ENCODE results near the gene ISLR. TPM values are rescaled to one million over a fixed set of nuclear protein-coding genes. Genes with fewer than 3 reads are reported as not detected.
A peak's percentile ranks its signal among the peaks of the same experiment; 100 is the strongest.

ISLR gene
- total RNA-seq, 1 donor from 2014 or later = 59.8 TPM

DNA sequence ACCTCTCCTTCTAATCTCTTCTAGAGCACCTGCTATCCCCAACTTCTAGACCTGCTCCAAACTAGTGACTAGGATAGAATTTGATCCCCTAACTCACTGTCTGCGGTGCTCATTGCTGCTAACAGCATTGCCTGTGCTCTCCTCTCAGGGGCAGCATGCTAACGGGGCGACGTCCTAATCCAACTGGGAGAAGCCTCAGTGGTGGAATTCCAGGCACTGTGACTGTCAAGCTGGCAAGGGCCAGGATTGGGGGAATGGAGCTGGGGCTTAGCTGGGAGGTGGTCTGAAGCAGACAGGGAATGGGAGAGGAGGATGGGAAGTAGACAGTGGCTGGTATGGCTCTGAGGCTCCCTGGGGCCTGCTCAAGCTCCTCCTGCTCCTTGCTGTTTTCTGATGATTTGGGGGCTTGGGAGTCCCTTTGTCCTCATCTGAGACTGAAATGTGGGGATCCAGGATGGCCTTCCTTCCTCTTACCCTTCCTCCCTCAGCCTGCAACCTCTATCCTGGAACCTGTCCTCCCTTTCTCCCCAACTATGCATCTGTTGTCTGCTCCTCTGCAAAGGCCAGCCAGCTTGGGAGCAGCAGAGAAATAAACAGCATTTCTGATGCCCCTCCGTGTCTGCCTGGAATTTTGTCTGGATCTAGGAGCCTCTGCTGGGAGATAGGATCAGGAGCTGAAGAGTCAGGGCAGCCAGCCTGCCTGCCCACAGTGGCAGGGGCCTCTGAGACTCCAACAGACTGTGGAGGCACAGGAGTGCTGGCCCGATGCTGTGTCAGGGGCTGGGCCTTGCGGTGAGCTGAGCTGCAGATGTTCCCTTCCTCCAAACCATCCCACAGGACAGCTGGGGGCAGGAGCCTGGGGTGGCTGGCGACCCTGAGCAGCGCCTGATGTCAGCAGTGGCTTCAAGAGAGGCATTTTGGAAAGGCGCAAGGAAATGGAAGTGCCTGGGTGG is 3.0 kb downstream of the ISLR start:
- Mint-ChIP-seq H3K27ac (peak overlapping the region; percentile 76), H3K9me3 (no peaks in the 10 kb centered on the region), H3K27me3 (ENCODE audit: low read depth) (peaks cover 8% of the 10 kb centered on the region), H3K4me3 (peak overlapping the region; percentile 44), H3K36me3 (no peaks in the 10 kb centered on the region), H3K4me1 (peaks cover 51% of the 10 kb centered on the region)
- no peak for DNase-seq (ENCODE audit: low spot score in 2 of 2, unreplicated experiment in 2 of 2)
- TF ChIP-seq, protein P1, sequence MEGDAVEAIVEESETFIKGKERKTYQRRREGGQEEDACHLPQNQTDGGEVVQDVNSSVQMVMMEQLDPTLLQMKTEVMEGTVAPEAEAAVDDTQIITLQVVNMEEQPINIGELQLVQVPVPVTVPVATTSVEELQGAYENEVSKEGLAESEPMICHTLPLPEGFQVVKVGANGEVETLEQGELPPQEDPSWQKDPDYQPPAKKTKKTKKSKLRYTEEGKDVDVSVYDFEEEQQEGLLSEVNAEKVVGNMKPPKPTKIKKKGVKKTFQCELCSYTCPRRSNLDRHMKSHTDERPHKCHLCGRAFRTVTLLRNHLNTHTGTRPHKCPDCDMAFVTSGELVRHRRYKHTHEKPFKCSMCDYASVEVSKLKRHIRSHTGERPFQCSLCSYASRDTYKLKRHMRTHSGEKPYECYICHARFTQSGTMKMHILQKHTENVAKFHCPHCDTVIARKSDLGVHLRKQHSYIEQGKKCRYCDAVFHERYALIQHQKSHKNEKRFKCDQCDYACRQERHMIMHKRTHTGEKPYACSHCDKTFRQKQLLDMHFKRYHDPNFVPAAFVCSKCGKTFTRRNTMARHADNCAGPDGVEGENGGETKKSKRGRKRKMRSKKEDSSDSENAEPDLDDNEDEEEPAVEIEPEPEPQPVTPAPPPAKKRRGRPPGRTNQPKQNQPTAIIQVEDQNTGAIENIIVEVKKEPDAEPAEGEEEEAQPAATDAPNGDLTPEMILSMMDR (IDR thresholded peaks at IDR 0.05; ENCODE audit: unreplicated experiment) = no peak

DNA sequence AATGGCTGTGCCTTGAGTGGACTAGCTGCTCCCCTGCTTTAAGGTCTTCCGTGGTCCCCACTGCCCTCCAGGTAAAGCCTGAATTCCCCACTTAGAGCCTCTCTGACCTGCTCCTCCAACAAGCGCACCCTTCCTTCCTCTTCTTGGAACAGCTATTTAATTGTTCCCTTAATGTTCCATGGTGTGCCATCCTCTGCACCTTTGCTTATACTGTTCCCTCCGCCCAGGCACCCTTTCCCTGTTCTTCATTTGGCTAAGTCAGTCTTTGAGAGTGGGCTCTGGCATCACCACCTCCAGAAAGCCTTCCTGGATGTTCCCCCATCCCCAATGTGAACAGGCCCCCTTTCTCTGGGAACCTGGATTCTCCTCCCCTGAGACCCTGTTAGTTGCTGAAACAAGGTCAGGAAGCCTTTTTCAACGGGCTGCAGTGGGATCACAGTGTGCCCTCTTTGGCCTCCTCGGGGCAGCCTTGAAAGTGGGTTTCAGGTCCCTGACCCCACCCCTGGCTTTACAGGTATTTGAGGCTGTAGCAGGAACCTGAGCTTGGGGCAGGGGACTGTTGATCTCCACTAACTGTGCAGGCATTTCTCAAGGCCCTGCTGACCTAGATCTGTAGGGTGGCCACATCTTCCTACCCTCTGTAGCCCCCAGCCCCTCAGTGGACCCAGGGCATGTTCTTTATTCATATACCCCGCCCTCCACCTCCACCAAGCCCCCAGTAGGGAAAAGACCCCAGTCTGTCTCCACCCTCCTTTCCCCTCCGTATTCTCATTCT is 5.0 kb downstream of the ISLR start:
- Mint-ChIP-seq H3K36me3 (peaks cover 3% of the 10 kb centered on the region), H3K9me3 (no peaks in the 10 kb centered on the region), H3K27me3 (ENCODE audit: low read depth) (peaks cover 8% of the 10 kb centered on the region), H3K4me3 (no peak overlapping the region), H3K27ac (no peak overlapping the region), H3K4me1 (peaks cover 37% of the 10 kb centered on the region)
- TF ChIP-seq, protein P1 (IDR thresholded peaks at IDR 0.05; ENCODE audit: unreplicated experiment) = no peak
- DNase-seq (ENCODE audit: low spot score in 2 of 2, unreplicated experiment in 2 of 2) = peak in 1 of 2 experiments; percentile 9

DNA sequence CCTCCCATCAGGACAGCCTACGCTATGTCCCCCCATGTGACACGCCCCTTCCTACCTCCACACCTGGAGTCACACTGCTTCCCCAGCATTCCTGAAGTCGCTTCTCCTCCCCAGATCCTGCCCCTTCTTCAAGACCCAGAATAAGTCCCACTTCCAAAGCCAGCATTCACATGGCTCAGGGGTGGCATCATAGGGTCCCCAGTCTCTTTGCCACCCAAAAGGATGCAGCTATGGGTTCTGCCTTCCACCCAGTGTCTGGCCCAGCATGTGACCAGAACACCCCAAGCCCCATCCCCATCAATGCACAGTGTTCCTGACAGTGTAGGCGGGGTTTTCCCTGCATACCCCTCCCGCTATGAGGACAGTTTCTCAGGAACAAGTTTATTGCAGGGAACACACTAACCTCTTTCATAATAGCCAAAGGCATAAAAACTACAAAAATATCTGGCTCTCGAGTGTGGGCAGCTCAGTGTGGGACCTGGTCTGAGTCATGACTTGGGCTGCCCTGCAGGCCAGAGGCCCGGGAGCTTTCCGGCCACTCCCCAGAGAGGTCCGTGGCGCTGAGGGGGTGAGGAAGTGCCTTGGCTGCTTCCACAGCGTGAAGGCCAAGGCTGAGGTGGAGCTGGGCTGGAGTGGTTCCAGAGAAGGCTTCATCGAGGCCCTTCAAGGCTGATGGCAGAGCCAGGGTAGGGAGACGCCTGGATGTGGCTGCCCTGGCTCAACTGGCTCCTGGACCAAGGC is 5.8 kb downstream of the ISLR start:
- TF ChIP-seq, protein P1 (IDR thresholded peaks at IDR 0.05; ENCODE audit: unreplicated experiment) = no peak
- Mint-ChIP-seq H3K9me3 (no peaks in the 10 kb centered on the region), H3K4me3 (no peak overlapping the region), H3K27me3 (ENCODE audit: low read depth) (peaks cover 8% of the 10 kb centered on the region), H3K27ac (peak overlapping the region; percentile 52), H3K36me3 (peaks cover 3% of the 10 kb centered on the region), H3K4me1 (peaks cover 29% of the 10 kb centered on the region)
- DNase-seq (ENCODE audit: low spot score in 2 of 2, unreplicated experiment in 2 of 2) = no peak

DNA sequence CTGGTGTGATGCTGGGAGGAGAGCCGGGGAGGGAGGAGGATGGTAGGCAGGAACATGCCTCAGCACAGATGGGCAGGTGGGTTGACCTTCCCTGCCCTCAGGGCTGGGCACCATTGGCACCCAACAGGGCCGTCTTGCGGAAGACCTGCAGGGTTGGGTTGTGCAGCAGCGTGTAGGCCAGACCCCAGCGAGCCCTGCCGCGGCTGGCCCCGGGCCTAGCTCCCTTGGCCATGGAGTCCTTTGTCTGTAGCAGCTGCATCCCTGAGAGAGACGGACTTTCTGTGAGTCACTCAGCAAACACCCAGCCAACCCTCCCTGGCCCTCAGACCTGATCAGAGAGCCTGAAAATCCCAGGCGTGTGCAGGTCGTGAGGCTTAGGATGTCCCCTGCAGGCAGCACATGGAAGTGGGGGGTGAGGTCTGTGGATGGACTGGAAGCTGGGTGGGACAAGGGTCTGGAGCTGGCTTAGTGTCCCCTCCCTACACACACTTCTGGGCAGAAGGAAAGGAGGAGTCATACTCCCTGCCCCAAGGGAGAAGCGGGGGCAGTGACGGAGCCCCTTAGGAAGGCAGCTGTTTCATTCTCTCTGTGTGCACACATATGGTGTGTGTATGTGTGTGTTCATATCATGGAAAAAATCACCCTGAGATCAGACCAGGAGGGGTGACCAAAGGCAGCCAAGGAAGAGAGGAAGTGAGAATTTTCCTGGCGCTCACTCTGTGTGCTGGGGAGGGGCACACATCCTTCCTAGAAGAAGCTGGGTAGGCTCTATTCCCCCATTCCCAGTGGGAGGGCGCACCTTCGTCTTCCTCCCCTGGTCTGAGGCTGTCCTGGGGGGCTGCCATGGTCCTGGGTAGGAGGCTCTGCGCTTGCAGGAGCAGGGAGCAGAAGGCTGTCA is 6.7 kb downstream of the ISLR start:
- Mint-ChIP-seq H3K4me3 (no peak overlapping the region), H3K27ac (no peak overlapping the region), H3K27me3 (ENCODE audit: low read depth) (peaks cover 8% of the 10 kb centered on the region), H3K4me1 (peaks cover 27% of the 10 kb centered on the region), H3K9me3 (no peaks in the 10 kb centered on the region), H3K36me3 (peaks cover 3% of the 10 kb centered on the region)
- no peak for DNase-seq (ENCODE audit: low spot score in 2 of 2, unreplicated experiment in 2 of 2)
- TF ChIP-seq, protein P1 (IDR thresholded peaks at IDR 0.05; ENCODE audit: unreplicated experiment) = no peak
